HFFc6 (cell line): ENCODE measurements around the gene NEK7. TPM values are rescaled to one million over a fixed set of nuclear protein-coding genes. Genes with fewer than 3 reads are reported as not detected.

Source experiments
- DNase-seq: peaks from one replicate; pipeline ENCODE4 v3.0.0-alpha.2; 2018
- H3K27ac Mint-ChIP-seq: 2 replicates; pipeline ENCODE4 v1.8.0; 2020; ENCODE audit warnings: mild to moderate bottlenecking, mixed read lengths
- H3K27me3 Mint-ChIP-seq: 2 replicates; pipeline ENCODE4 v1.8.0; 2021; ENCODE audit warnings: mild to moderate bottlenecking, moderate library complexity, mixed read lengths; ENCODE audit not compliant: insufficient read depth
- H3K36me3 Mint-ChIP-seq: 2 replicates; pipeline ENCODE4 v1.8.0; 2021; ENCODE audit warnings: low read depth, mixed read lengths
- H3K4me1 Mint-ChIP-seq: 2 replicates; pipeline ENCODE4 v1.8.0; 2020; ENCODE audit warnings: low read depth, mixed read lengths
- H3K4me3 Mint-ChIP-seq: 2 replicates; pipeline ENCODE4 v1.8.0; 2020; ENCODE audit warnings: mild to moderate bottlenecking, moderate library complexity, mixed read lengths
- H3K9me3 Mint-ChIP-seq: 2 replicates; pipeline ENCODE4 v1.8.0; 2020; ENCODE audit warnings: mild to moderate bottlenecking, mixed read lengths
- total RNA-seq, 6 experiments: library from RNA; stranded (reverse); fragmentation: NEBNext Ultra II Directional; extraction: Animal tissue kit (Norgen Biotek cat#: 25700); gene quantifications; 2 replicates in 1 of 6; 3 replicates in 5 of 6; pipeline ENCODE4 v1.2.3, GENCODE V29; 2021
- TF ChIP-seq, protein P1 (sequence below): fragments of 200-600 bp; sonication (generic); IDR thresholded peaks from 2 replicates; pipeline ENCODE4 v1.5.0; 2021; ENCODE audit warnings: antibody characterized with exemption, mild to moderate bottlenecking

NEK7 gene
- total RNA-seq, 6 experiments from 2014 or later, result 452 to 692 (median 485) TPM

DNA sequence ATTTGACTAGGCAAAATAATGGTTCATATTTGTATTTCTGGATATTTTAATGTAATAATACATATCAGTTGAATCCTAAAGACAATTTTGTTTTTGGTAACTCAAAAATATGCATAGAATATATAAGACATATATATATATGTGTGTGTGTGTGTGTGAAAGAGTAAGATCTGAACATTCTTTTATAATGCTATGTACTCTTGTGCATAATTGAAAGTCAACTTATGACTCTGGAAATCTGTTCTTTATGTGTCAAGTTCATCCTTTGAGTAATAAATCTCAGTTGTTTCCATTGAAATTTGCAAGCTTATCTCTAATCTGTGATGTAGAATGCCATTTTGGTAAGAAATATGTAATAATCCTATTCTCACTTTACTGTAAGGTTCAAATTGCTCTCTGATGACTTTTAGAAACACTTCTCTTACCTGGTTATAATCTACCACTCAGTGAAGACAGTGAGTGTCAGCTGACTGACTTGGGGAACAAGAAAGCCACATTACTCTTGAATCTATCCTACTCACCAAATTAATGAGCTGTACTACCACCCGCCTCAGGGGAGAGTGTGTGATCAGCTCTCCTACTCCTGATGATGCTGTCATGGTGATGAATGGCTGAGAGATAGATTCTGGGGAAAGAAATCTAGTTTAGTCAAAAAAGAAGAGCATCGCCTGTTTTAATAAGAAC, 15.0 kb upstream of the NEK7 start:
- no peak for DNase-seq
- Mint-ChIP-seq H3K27me3 (no peaks in the 10 kb centered on the region), H3K27ac (no peak overlapping the region), H3K9me3 (no peaks in the 10 kb centered on the region), H3K36me3 (peaks cover 13% of the 10 kb centered on the region), H3K4me1 (no peaks in the 10 kb centered on the region), H3K4me3 (no peak overlapping the region)
- TF ChIP-seq, protein P1, sequence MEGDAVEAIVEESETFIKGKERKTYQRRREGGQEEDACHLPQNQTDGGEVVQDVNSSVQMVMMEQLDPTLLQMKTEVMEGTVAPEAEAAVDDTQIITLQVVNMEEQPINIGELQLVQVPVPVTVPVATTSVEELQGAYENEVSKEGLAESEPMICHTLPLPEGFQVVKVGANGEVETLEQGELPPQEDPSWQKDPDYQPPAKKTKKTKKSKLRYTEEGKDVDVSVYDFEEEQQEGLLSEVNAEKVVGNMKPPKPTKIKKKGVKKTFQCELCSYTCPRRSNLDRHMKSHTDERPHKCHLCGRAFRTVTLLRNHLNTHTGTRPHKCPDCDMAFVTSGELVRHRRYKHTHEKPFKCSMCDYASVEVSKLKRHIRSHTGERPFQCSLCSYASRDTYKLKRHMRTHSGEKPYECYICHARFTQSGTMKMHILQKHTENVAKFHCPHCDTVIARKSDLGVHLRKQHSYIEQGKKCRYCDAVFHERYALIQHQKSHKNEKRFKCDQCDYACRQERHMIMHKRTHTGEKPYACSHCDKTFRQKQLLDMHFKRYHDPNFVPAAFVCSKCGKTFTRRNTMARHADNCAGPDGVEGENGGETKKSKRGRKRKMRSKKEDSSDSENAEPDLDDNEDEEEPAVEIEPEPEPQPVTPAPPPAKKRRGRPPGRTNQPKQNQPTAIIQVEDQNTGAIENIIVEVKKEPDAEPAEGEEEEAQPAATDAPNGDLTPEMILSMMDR, result no peak

DNA sequence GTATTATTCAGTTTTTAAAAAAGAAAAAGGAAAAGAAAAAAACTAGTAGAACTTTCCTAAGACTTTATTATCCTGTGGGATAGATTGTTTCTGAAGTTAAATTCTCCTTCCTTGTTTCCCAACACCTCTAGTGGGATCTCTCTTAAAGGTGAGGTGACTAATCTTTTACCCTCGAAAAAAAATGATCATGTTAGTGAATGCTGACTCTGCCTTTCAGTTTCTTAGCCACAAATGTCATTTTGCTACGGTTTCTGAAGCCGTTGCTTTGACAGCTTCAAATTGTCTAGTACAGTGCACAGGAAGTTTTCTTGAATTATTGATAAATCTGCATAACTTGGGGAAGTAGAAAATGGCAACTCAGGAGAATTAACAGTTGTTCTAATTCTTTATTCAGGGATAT, 13.0 kb upstream of the NEK7 start:
- TF ChIP-seq, protein P1, result no peak
- no peak overlapping the region for H3K27ac Mint-ChIP-seq
- no peak overlapping the region for H3K4me3 Mint-ChIP-seq
- H3K27me3 Mint-ChIP-seq, result no peaks in the 10 kb centered on the region
- no peak for DNase-seq
- H3K4me1 Mint-ChIP-seq, result peaks cover under 1% of the 10 kb centered on the region
- H3K9me3 Mint-ChIP-seq, result no peaks in the 10 kb centered on the region
- peaks cover 6% of the 10 kb centered on the region for H3K36me3 Mint-ChIP-seq

DNA sequence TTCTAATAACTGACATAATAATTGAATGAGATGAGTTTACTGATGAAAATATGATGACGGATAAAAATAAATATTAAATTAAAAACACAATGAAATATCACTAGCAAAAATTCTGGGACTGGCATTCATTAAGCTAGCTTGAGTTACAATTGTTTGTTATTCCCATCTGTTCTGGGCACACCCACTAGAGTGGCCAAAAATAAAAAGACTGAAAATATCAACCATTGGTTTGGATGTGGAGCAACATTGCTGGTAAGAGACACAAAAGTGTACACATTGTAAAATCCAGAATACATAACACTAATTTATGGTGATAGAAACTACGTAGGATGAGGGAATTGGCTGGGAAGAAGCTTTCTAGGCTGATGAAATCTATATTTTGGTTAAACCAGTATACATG, 9.6 kb upstream of the NEK7 start:
- H3K36me3 Mint-ChIP-seq, result no peaks in the 10 kb centered on the region
- H3K27ac Mint-ChIP-seq, result no peak overlapping the region
- TF ChIP-seq, protein P1, result no peak
- no peaks in the 10 kb centered on the region for H3K9me3 Mint-ChIP-seq
- H3K4me1 Mint-ChIP-seq, result peaks cover 16% of the 10 kb centered on the region
- no peaks in the 10 kb centered on the region for H3K27me3 Mint-ChIP-seq
- no peak overlapping the region for H3K4me3 Mint-ChIP-seq
- DNase-seq, result no peak

DNA sequence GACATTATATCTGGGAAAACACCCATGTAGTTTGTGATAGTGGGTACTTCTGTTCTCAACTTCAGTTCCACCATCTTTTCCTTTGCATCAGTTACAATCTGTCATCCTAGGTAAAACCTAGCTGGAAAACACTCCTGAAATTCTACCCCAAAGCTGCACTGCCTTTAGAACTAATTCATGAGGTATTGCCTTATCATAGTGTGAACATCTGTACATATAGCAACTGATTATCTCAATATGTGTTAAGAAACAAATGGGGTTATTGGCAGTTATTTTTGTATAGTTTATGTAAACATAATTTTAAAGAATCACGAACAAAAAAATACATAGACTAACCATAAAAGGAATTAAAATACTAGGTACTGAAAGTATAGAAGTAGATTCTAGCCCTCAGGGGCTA, 6.4 kb upstream of the NEK7 start:
- no peak overlapping the region for H3K27ac Mint-ChIP-seq
- no peaks in the 10 kb centered on the region for H3K9me3 Mint-ChIP-seq
- no peaks in the 10 kb centered on the region for H3K27me3 Mint-ChIP-seq
- peaks cover 43% of the 10 kb centered on the region for H3K4me1 Mint-ChIP-seq
- no peaks in the 10 kb centered on the region for H3K36me3 Mint-ChIP-seq
- no peak for DNase-seq
- TF ChIP-seq, protein P1, result no peak
- H3K4me3 Mint-ChIP-seq, result no peak overlapping the region

DNA sequence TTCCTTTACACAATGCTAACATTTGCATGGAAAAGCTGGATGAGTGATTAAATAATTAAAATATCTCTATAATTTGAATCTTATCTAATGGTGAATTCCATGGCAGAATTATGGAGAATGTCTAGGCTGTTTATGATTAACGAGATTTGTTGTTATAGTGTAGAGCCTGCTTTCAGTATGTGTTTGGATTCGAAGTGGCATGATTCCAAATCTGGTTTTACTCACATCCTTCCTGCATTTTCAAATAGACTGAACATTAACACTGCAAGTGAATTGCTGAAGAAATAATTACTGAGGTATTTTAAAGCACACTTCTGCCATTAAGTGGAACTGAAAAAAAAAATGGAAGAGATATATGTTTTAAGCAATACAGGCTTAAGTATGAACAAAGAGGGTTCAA, 5.1 kb upstream of the NEK7 start:
- peak overlapping the region; percentile 48; the same call in 1 of the 2 replicates for H3K4me3 Mint-ChIP-seq
- H3K9me3 Mint-ChIP-seq, result no peaks in the 10 kb centered on the region
- H3K27me3 Mint-ChIP-seq, result no peaks in the 10 kb centered on the region
- no peak overlapping the region for H3K27ac Mint-ChIP-seq
- H3K4me1 Mint-ChIP-seq, result peaks cover 54% of the 10 kb centered on the region
- H3K36me3 Mint-ChIP-seq, result no peaks in the 10 kb centered on the region
- DNase-seq, result no peak
- TF ChIP-seq, protein P1, result no peak
